ENCODE measurements around the gene ZBTB7C. TPM values are rescaled to one million over a fixed set of nuclear protein-coding genes. Genes with fewer than 3 reads are reported as not detected.

ZBTB7C gene
- total and polyA plus RNA-seq, 2 of the 4 experiments (the other 2 are of a cell fraction), result not detected

DNA sequence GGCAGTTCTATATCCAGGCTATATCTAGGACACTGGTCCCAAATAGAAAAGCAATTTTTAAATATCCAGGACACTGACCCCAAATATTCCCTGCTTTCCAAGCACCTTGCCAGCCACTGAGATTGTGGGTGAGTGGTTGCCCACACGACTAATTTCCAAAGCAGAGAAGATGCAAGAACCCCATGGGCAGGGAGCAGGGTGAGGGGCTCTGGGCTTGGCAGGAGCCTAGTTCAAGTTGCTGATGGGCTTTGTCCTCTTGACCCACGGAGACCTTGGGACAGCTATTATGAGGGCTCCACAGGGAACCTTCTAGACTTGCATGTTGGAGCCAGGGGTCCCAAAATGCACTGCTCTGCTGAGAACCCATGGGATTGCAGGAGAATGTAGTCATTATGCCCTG, 332.7 kb downstream of the ZBTB7C start:
- CTCF ChIA-PET, result no interaction called here
- peaks cover 9% of the 10 kb centered on the region for H3K27me3 ChIP-seq (ENCODE audit: control insufficient read depth, insufficient read depth, low read length)

More for the DNA sequence above, 332.7 kb downstream of the ZBTB7C start:
- no peak overlapping the region for H4K5ac ChIP-seq (ENCODE audit: low read depth, low read length)
- in situ Hi-C loops (cut with MboI; ENCODE audit: low sequenced_read_pairs) (no loop called here), dilution Hi-C loops (cut with HindIII; ENCODE audit: low sequenced_read_pairs, unreplicated experiment) (no loop called here), intact Hi-C loops (cut with micrococcal nuclease) (loop anchor here (10.0 kb wide), 1 partner anchor 62 kb away; no protein-coding TSS in a partner anchor)
- H3K4me1 ChIP-seq (ENCODE audit: control insufficient read depth, insufficient read depth, low read length), result no peaks in the 10 kb centered on the region
- no peak overlapping the region for H3K4me3 ChIP-seq (ENCODE audit: insufficient read depth, low read depth, low read length)
- no peak overlapping the region for H3K14ac ChIP-seq (replicated peaks; ENCODE audit: low read depth, low read length)
- no peak overlapping the region for H2AK5ac ChIP-seq (ENCODE audit: low read depth, low read length)
- no peaks in the 10 kb centered on the region for H3K9me3 ChIP-seq (ENCODE audit: control insufficient read depth, insufficient read depth, low read length)
- no peak overlapping the region for H2BK120ac ChIP-seq (ENCODE audit: low read depth, low read length)
- POLR2A ChIA-PET (ENCODE audit: unreplicated experiment), result no interaction called here
- no peaks in the 10 kb centered on the region for H4K20me1 ChIP-seq (ENCODE audit: insufficient read depth, low read length)
- no peak for DNase-seq
- H3K36me3 ChIP-seq (ENCODE audit: control insufficient read depth, insufficient read depth, low read length), result no peaks in the 10 kb centered on the region
- H2BK15ac ChIP-seq (ENCODE audit: low read depth, low read length), result no peak overlapping the region
- H3K4ac ChIP-seq (ENCODE audit: low read depth, low read length), result no peak overlapping the region
- no peak overlapping the region for H3K23ac ChIP-seq (ENCODE audit: low read depth, low read length)
- no peaks in the 10 kb centered on the region for H3K9me1 ChIP-seq (ENCODE audit: insufficient read depth, low read length)
- no peak overlapping the region for H2AFZ ChIP-seq (replicated peaks; ENCODE audit: low read length, poor library complexity)
- H2AK9ac ChIP-seq (replicated peaks; ENCODE audit: low read depth, low read length, poor library complexity), result no peak overlapping the region
- H3K56ac ChIP-seq (ENCODE audit: extremely low read depth, insufficient read depth, low read length), result no peak overlapping the region
- no peaks in the 10 kb centered on the region for H3K79me1 ChIP-seq (ENCODE audit: low read depth in 1 of 2, low read length in 2 of 2)
- BruUV-seq (replicated peaks), result no TSS peak
- no peak overlapping the region for H3K4me2 ChIP-seq (ENCODE audit: low read depth, low read length)
- no peak overlapping the region for H3K18ac ChIP-seq (ENCODE audit: low read depth, low read length)
- no peak overlapping the region for H4K8ac ChIP-seq (ENCODE audit: low read depth in 2 of 2, low read length in 2 of 2)
- no peak overlapping the region for H3K27ac ChIP-seq (ENCODE audit: insufficient read depth, low read length)
- H2BK5ac ChIP-seq (ENCODE audit: low read depth, low read length, poor library complexity, severe bottlenecking), result no peak overlapping the region
- WGBS, 2 experiments (ENCODE audit: extremely low coverage in 2 of 2, insufficient read length in 1 of 2), result no CpG with 5 or more reads among the region's 2 CpGs
- no peak for ATAC-seq (ENCODE audit: low read depth)
- no peak overlapping the region for H3K9ac ChIP-seq (ENCODE audit: low read depth, low read length)
- TF ChIP-seq RFX5 (IDR thresholded peaks at IDR 0.05; ENCODE audit: low read depth, low read length) (no peak), CEBPB (IDR thresholded peaks at IDR 0.05; ENCODE audit: low read depth, low read length) (no peak), SMC3 (IDR thresholded peaks at IDR 0.05; ENCODE audit: low read depth, low read length) (no peak), BHLHE40 (IDR thresholded peaks at IDR 0.05; ENCODE audit: low read depth, low read length) (no peak), NFE2L2 (IDR thresholded peaks at IDR 0.05; ENCODE audit: low read depth, low read length) (no peak), MAFK (IDR thresholded peaks at IDR 0.05; ENCODE audit: low read depth, low read length) (no peak), MXI1 (IDR thresholded peaks at IDR 0.05; ENCODE audit: borderline replicate concordance, low read depth, low read length) (no peak), MAZ (IDR thresholded peaks at IDR 0.05; ENCODE audit: borderline replicate concordance, low read depth, low read length) (no peak), RCOR1 (IDR thresholded peaks at IDR 0.05; ENCODE audit: insufficient replicate concordance, low read length) (no peak), RAD21 (IDR thresholded peaks at IDR 0.05; ENCODE audit: low read length) (no peak), POLR2A (IDR thresholded peaks at IDR 0.05; ENCODE audit: low read depth, low read length) (no peak), FOS (IDR thresholded peaks at IDR 0.05; ENCODE audit: low read depth, low read length) (no peak), CHD1 (IDR thresholded peaks at IDR 0.05; ENCODE audit: low read depth, low read length) (no peak)
- TF ChIP-seq, protein P1, sequence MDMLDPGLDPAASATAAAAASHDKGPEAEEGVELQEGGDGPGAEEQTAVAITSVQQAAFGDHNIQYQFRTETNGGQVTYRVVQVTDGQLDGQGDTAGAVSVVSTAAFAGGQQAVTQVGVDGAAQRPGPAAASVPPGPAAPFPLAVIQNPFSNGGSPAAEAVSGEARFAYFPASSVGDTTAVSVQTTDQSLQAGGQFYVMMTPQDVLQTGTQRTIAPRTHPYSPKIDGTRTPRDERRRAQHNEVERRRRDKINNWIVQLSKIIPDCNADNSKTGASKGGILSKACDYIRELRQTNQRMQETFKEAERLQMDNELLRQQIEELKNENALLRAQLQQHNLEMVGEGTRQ (IDR thresholded peaks at IDR 0.05; ENCODE audit: low read depth, low read length), result no peak
- TF ChIP-seq, protein P2, sequence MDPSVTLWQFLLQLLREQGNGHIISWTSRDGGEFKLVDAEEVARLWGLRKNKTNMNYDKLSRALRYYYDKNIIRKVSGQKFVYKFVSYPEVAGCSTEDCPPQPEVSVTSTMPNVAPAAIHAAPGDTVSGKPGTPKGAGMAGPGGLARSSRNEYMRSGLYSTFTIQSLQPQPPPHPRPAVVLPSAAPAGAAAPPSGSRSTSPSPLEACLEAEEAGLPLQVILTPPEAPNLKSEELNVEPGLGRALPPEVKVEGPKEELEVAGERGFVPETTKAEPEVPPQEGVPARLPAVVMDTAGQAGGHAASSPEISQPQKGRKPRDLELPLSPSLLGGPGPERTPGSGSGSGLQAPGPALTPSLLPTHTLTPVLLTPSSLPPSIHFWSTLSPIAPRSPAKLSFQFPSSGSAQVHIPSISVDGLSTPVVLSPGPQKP (IDR thresholded peaks at IDR 0.05; ENCODE audit: borderline replicate concordance, low read depth, low read length), result no peak
- TF ChIP-seq, protein P3, sequence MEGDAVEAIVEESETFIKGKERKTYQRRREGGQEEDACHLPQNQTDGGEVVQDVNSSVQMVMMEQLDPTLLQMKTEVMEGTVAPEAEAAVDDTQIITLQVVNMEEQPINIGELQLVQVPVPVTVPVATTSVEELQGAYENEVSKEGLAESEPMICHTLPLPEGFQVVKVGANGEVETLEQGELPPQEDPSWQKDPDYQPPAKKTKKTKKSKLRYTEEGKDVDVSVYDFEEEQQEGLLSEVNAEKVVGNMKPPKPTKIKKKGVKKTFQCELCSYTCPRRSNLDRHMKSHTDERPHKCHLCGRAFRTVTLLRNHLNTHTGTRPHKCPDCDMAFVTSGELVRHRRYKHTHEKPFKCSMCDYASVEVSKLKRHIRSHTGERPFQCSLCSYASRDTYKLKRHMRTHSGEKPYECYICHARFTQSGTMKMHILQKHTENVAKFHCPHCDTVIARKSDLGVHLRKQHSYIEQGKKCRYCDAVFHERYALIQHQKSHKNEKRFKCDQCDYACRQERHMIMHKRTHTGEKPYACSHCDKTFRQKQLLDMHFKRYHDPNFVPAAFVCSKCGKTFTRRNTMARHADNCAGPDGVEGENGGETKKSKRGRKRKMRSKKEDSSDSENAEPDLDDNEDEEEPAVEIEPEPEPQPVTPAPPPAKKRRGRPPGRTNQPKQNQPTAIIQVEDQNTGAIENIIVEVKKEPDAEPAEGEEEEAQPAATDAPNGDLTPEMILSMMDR (conservative IDR thresholded peaks at IDR 0.05; ENCODE audit: low read depth, low read length), result no peak
- no peak overlapping the region for H4K91ac ChIP-seq (ENCODE audit: insufficient read depth, low read depth, low read length)
- no peak overlapping the region for H2BK20ac ChIP-seq (ENCODE audit: low read depth, low read length)
